Measurements from ENCODE around the gene PSMA1.

- TF ChIP-seq CTCF (conservative IDR thresholded peaks at IDR 0.05) (no peak), EZH2 (IDR thresholded peaks at IDR 0.05; ENCODE audit: low read depth) (no peak)
These were observed 21.0 kb downstream of the PSMA1 start for GRCh38 chr11:14499178-14499559.

Data from PC-9 (cell line).